ENCODE data around the gene GCSAM.

Gene GCSAM

GRCh38 chr3:112129925-112130637, 3.0 kb downstream of the GCSAM start:
- DNase-seq (ENCODE audit: low read depth): no peak

- no peak for DNase-seq (ENCODE audit: low read depth)
Measured at GRCh38 chr3:112128843-112129727, 4.0 kb downstream of the GCSAM start.

DNA sequence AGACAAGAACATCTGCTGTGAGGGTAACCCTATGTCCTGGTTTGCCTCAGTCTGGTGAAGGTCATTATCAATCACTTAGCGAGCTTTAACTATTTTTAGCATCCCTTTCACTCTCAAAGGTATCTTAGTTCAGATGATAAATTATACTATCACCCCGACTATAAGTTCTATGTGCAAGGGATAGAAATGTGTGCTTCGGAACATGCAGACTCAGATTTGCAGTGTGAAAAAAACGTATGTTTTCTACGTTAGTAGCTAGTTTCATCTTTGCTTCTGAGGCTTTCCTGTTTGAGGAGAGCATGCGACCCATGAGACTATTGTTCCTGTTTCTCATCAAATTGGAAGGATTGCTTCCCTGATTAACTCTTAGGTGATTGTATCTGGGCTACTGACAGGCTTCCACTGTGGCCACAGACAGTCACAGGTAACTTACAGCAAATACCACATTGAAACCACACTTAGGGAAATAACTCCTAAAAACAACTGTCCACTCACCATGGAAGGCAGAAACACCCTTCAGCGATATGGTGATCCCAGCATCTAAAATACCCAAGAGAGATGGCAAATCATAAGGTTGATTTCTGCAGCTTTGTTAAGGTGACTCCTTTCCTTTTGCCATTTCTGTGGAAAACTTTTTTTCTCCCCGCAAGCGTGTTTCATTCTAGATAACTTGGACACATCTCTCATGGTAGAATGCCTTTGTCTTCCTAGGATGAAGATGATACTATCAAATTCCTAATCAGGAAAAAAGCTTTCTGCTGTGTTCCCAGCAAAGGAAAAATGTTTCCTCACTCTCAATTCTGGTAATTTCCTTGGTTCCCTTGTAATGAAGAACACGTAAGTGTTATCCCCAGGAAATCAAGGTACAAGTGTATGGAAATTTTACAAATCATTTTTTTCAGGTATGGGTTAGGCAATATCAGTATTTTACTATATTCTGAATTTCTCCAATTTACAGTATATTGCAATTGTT, 5.2 kb downstream of the GCSAM start:
- no peak for DNase-seq (ENCODE audit: low read depth)

DNA sequence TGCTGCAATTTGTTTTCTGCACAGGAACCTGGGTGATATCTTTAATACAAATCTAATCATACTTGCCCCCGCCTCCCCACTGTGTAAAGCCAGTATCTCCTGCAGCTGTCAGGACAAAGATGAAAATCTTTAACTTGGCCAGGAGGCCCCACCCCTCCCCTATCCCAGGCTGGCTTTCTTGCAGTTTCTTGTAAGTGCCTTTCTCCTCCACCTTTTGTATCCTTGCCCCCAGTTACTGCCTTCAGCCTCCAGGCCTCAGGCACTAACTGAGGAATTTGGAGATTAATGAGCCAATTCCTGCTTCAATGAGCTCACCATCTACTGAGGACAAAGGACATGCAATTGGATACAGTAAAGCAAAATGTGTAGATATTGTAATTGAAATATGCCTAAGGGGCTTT, 6.5 kb downstream of the GCSAM start:
- no peak for DNase-seq (ENCODE audit: low read depth)

DNA sequence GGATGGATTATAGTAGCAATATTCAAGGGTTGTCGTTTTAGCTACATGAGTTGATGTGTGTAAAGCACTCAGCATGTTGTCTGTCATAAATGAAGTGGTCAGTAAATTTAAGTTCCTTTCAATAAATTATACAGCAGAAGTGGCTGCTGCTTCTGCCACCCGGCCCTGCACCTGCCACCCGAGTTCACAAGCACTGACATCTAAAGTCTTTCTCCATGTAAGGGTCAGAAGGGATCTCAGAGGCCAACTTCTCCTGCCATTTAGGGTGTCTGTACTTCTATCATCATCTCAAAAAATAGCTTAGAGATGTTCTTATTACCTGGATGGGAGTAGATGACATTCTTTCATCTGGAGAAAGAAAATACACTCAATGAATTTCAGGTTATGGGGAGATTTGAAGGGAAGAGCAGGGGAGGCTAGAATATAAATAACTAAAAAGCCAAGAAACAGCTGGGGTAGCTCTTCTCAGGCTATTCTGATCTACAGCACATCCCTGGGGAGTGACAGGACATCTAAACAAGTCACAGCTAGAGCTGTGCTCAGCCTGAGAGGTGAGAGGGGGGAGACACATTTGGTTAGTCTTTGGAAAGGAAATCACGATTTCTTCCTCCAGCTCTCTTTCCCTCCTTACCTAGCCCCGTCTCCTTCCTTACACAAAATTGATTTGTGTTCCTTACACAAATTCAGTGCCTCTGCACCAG, 8.0 kb downstream of the GCSAM start:
- DNase-seq (ENCODE audit: low read depth): no peak

- no peak for DNase-seq (ENCODE audit: low read depth)
Measured at GRCh38 chr3:112123548-112123947, 9.5 kb downstream of the GCSAM start.

DNA sequence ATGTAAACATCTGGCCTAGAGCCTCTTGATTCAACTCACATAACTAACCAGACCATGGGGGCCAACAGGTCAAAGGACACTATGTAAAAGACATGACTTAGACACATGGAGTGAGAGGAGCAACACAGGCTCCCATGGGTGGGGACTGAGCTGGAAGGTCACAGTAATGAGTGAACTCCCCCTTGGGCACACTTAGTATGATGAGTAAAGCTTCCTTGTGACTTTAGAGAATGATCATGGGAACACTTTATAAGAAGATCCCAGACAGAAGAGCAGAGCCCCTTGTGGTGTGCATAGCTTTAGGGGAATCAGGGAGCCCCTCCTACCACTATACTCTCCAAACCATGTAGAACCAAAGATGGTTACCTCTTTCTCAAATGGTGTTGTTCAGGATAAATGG, 10.2 kb downstream of the GCSAM start:
- no peak for DNase-seq (ENCODE audit: low read depth)

- DNase-seq (ENCODE audit: low read depth): no peak
Measured at GRCh38 chr3:112121577-112122547, 11.2 kb downstream of the GCSAM start.

DNA sequence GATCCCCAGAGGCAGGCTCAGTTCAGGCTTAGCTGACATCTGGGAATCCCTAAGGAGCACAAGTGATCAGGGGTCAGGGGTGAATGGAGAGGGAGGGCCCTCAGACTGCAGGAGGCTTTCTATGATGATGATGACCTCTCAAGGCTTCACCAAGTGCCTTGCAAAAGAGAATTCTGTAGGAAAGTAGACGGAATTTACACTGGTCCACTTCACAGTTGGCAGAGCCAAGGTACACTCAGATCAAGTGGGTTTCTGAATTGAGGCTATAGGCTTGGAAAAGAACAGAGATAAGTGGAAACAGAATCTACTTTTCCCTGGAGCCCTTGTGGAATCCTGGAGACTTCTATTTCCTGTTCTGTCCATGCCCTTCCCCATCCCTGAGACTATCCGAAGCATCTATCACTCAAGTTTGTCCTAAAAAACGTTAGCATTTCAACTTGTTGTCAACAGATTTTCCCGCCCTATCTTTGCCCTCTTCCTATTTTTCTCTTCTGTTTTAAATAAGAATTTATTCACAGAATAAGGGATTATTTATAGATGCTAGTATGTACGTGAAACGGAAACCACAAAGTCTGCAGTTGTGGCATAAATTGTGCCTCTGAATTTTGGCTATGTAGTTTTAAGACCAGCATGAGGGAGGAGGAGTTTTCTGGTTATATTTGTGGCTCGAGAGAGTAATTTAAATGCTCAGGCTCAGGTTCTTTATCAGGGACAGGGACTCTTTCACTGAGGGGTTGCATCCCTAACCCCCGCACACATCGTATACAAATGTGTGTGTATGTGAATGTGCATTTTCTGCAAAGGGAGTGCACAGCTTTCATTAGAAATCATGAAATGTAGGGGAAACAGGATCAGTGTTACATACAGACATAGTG, 12.8 kb downstream of the GCSAM start:
- DNase-seq (ENCODE audit: low read depth): no peak

DNA sequence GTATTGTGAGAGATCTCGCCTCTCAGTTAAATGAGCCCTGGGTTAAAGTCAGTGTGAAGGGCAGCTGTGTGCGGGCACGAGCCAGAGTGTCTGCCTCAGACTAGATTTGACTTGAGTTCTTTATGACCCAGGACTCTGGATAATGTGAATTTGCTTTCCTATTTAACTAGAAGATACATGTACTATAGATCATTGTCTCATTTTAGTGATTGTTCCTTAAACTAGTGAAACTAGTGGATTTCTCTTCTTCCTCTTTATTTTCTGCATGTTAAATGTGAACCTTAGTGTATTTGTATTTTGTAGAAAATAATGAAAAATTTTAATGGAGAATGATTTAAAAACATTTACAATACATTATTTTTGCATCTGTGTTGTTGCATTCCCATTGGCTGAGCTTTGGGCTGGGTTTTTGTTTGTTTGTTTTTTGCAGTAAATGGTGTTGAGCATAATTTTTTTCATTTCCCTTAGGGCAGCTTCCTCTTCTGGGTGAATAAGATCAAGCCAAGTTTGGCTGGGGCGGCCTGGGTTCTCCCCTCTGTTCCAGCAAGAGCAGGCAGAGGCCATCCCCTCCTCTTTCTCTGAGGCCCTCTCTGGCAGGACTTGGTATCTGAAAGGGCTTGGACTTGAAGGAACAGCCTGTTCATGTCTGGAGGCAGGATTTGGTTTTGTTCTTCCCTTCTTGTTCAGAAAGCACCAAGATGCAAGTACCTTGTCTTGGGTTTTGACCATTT, 15.0 kb downstream of the GCSAM start:
- DNase-seq (ENCODE audit: low read depth): no peak

DNA sequence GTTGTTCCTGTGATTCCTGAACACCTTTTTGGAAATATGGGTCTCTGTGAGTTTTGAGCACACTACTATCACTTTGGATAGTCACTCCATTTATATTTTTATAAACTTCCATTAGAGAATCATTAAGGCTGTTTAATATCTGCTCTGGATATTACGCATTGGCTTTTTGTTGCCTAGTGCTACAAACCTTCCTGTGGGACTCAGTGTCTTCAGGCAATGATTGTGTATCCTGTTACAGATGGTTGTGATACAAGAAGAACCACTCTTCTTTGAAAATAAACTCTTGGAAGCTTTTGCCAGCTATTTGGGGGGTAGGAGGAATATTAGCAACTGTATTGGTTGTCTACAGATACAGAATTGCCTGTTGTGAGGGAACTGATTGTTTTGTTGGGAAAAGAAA, 15.6 kb downstream of the GCSAM start:
- no peak for DNase-seq (ENCODE audit: low read depth)

GRCh38 chr3:112116748-112117186, 16.3 kb downstream of the GCSAM start:
- DNase-seq (ENCODE audit: low read depth): no peak

GRCh38 chr3:112115806-112116383, 17.2 kb downstream of the GCSAM start:
- DNase-seq (ENCODE audit: low read depth): no peak

- no peak for DNase-seq (ENCODE audit: low read depth)
Measured at GRCh38 chr3:112115161-112115739, 17.8 kb downstream of the GCSAM start.

DNA sequence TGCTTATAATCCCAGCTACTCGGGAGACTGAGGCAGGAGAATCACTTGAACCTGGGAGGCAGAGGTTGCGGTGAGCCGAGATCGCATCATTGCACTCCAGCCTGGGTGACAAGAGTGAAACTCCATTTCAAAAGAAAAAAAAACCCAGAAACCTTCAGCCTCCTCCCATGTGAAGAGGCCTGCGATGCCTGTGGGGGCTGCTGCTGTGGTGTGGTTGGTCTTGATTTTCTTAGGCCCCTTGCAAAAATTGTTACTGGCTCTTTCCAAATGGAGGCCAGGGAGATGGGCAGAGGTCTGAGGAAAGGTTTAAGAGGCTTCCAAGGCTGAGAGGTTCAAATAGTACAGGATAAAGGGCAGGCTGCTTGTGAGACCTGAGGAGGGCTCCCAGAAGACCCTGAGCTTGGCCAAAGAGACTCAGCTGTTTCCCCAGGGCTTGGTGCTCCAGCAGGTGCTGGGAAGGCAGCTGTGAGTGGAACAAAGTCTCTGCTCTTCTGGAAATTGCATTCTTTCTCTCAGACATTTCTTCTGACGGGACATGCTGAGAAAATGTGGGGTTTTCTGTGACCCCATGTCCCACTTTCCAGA, 18.4 kb downstream of the GCSAM start:
- no peak for DNase-seq (ENCODE audit: low read depth)

GRCh38 chr3:112111785-112112402, 21.2 kb downstream of the GCSAM start:
- no peak for DNase-seq (ENCODE audit: low read depth)

- DNase-seq (ENCODE audit: low read depth): no peak
Measured at GRCh38 chr3:112109322-112109721, 23.7 kb downstream of the GCSAM start.
